Measurements from ENCODE around the gene ARFGAP2.
A peak's percentile ranks its signal among the peaks of the same experiment; 100 is the strongest.

ARFGAP2 gene

DNA sequence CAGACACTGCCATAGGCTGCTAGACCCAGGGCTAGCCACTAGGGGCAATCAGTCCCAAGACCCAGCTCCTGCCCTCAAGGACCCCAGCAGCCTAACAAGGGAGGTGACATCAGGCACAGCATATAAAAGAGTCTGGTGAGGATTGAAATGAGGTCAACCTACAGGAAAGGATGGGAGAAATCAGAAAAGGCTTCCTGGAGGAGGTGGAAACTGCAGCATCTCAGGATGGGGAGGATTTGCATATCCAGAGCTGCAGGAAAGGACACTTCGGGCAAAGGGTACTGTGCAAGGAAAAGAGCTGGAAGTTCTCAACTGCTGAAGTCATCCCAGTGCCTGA is 2.9 kb upstream of the ARFGAP2 start:
- H3K27me3 ChIP-seq (ENCODE audit: insufficient read depth, low read length, poor library complexity, severe bottlenecking), result peaks cover 4% of the 10 kb centered on the region
- H3F3A ChIP-seq (ENCODE audit: low read depth), result no peaks in the 10 kb centered on the region
- H4K20me1 ChIP-seq (ENCODE audit: insufficient read depth, low read length, poor library complexity, severe bottlenecking), result peaks cover 20% of the 10 kb centered on the region
- no peaks in the 10 kb centered on the region for H3K9me2 ChIP-seq (replicated peaks; ENCODE audit: low read depth, low read length)
- TF ChIP-seq, protein P1, sequence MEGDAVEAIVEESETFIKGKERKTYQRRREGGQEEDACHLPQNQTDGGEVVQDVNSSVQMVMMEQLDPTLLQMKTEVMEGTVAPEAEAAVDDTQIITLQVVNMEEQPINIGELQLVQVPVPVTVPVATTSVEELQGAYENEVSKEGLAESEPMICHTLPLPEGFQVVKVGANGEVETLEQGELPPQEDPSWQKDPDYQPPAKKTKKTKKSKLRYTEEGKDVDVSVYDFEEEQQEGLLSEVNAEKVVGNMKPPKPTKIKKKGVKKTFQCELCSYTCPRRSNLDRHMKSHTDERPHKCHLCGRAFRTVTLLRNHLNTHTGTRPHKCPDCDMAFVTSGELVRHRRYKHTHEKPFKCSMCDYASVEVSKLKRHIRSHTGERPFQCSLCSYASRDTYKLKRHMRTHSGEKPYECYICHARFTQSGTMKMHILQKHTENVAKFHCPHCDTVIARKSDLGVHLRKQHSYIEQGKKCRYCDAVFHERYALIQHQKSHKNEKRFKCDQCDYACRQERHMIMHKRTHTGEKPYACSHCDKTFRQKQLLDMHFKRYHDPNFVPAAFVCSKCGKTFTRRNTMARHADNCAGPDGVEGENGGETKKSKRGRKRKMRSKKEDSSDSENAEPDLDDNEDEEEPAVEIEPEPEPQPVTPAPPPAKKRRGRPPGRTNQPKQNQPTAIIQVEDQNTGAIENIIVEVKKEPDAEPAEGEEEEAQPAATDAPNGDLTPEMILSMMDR (conservative IDR thresholded peaks at IDR 0.05; ENCODE audit: low read length), result peak; percentile 76
- TF ChIP-seq EZH2phosphoT487 (IDR thresholded peaks at IDR 0.05; ENCODE audit: borderline replicate concordance), result no peak
- H3K9ac ChIP-seq (ENCODE audit: low read depth, low read length, poor library complexity, severe bottlenecking), result no peak overlapping the region
- H3K36me3 ChIP-seq (ENCODE audit: insufficient read depth, low read length), result no peaks in the 10 kb centered on the region; the same call in 1 of the 2 replicates
- peaks cover 21% of the 10 kb centered on the region for H3K79me2 ChIP-seq (ENCODE audit: insufficient read depth, low read length)
- H2AFZ ChIP-seq (ENCODE audit: low read length), result no peak overlapping the region
- no peak overlapping the region for H3K4me3 ChIP-seq (ENCODE audit: low read length, poor library complexity, severe bottlenecking)
- no peak overlapping the region for H3K4me2 ChIP-seq (ENCODE audit: low read depth, low read length, poor library complexity, severe bottlenecking)
- no peaks in the 10 kb centered on the region for H3K9me3 ChIP-seq (ENCODE audit: insufficient read depth, low read depth, low read length)
- H3K4me1 ChIP-seq (ENCODE audit: insufficient read depth, low read length, poor library complexity, severe bottlenecking), result peaks cover 23% of the 10 kb centered on the region

DNA sequence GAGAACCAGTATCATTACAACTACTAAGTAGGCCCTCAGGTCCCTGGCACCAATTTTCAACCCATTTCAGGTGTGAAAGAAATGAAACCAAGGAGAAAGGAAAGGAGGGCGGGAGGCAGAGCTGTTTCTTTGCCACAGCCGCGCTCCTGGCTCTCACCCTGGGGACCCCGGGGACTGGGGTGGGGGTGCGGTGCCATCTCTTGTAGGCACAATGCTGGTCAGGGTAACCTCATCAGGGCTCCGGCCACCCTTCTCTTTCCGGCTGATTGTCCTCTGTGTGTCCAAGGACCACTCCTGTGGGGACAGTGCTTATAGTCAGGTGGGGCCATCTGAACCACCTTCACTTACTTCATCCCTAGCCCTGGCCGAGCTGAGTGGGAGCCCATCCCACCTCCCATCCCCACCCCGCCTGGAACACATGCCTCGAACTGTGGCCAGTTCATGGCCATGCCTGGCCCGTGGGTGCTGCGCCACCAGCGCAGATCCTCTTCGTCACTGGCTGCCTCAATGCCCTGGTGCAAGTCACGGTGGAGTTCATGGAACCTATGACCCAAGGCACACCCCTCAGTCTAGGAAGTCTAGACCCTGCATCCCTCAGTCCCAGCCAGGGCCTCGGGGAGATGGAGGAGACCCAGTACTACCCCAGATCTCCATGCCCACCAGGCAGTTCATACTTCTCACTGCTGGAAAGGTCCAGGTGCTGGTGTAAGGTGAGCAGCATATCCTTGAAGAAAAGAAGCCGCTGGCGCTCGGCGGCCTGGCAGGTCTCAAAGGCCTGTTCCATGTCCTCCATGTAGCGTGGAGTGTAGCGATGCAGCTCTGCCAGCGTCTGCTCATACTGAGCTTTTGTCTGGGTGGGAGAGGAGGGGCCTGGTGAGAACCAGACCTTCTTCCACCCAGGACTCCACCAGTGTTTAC is 2.3 kb upstream of the ARFGAP2 start:
- Histone ChIP-seq H3K36me3 (ENCODE audit: insufficient read depth, low read length) (no peaks in the 10 kb centered on the region; the same call in 1 of the 2 replicates), H3K9me3 (ENCODE audit: insufficient read depth, low read depth, low read length) (no peaks in the 10 kb centered on the region), H3F3A (ENCODE audit: low read depth) (no peaks in the 10 kb centered on the region), H2AFZ (ENCODE audit: low read length) (no peak overlapping the region), H3K4me2 (ENCODE audit: low read depth, low read length, poor library complexity, severe bottlenecking) (no peak overlapping the region), H3K27me3 (ENCODE audit: insufficient read depth, low read length, poor library complexity, severe bottlenecking) (peaks cover 4% of the 10 kb centered on the region), H3K9me2 (replicated peaks; ENCODE audit: low read depth, low read length) (no peaks in the 10 kb centered on the region), H3K4me3 (ENCODE audit: low read length, poor library complexity, severe bottlenecking) (no peak overlapping the region), H3K4me1 (ENCODE audit: insufficient read depth, low read length, poor library complexity, severe bottlenecking) (peaks cover 24% of the 10 kb centered on the region), H4K20me1 (ENCODE audit: insufficient read depth, low read length, poor library complexity, severe bottlenecking) (peaks cover 22% of the 10 kb centered on the region), H3K79me2 (ENCODE audit: insufficient read depth, low read length) (peaks cover 26% of the 10 kb centered on the region), H3K9ac (ENCODE audit: low read depth, low read length, poor library complexity, severe bottlenecking) (no peak overlapping the region)
- TF ChIP-seq EZH2phosphoT487 (IDR thresholded peaks at IDR 0.05; ENCODE audit: borderline replicate concordance), result no peak
- TF ChIP-seq, protein P1 (conservative IDR thresholded peaks at IDR 0.05; ENCODE audit: low read length), result no peak

DNA sequence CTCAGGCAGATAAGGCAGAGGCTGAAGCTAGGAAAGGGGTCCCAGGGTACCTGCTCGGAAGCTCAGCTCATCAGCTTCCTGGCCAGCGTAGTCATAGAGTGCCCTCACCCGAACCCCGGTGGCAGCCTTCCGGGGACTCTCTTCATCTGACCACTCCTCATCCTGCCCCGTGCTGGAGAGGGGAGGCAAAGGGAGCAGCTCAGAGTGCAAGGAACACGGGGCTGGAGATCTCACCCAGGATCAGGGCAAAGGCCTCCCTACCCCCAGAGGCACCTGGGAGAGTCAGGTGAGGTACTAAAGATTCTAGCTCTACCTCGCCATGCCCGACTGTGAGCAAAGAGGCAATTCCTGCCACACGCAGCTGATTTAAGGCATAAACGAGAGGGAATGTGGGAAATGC is 1.6 kb upstream of the ARFGAP2 start:
- H3K36me3 ChIP-seq (ENCODE audit: insufficient read depth, low read length), result peaks cover 4% of the 10 kb centered on the region; the same call in 1 of the 2 replicates
- no peaks in the 10 kb centered on the region for H3K9me2 ChIP-seq (replicated peaks; ENCODE audit: low read depth, low read length)
- H3K4me2 ChIP-seq (ENCODE audit: low read depth, low read length, poor library complexity, severe bottlenecking), result no peak overlapping the region
- H3K27me3 ChIP-seq (ENCODE audit: insufficient read depth, low read length, poor library complexity, severe bottlenecking), result peaks cover 4% of the 10 kb centered on the region
- H3K9ac ChIP-seq (ENCODE audit: low read depth, low read length, poor library complexity, severe bottlenecking), result peak overlapping the region; percentile 96
- H3K4me3 ChIP-seq (ENCODE audit: low read length, poor library complexity, severe bottlenecking), result no peak overlapping the region
- H4K20me1 ChIP-seq (ENCODE audit: insufficient read depth, low read length, poor library complexity, severe bottlenecking), result peaks cover 28% of the 10 kb centered on the region
- peaks cover 30% of the 10 kb centered on the region for H3K4me1 ChIP-seq (ENCODE audit: insufficient read depth, low read length, poor library complexity, severe bottlenecking)
- H3F3A ChIP-seq (ENCODE audit: low read depth), result no peaks in the 10 kb centered on the region
- H2AFZ ChIP-seq (ENCODE audit: low read length), result no peak overlapping the region
- TF ChIP-seq, protein P1 (conservative IDR thresholded peaks at IDR 0.05; ENCODE audit: low read length), result no peak
- no peak for TF ChIP-seq EZH2phosphoT487 (IDR thresholded peaks at IDR 0.05; ENCODE audit: borderline replicate concordance)
- peaks cover 33% of the 10 kb centered on the region for H3K79me2 ChIP-seq (ENCODE audit: insufficient read depth, low read length)
- no peaks in the 10 kb centered on the region for H3K9me3 ChIP-seq (ENCODE audit: insufficient read depth, low read depth, low read length)

Measured in Loucy (cell line).